Mucosa of descending colon (tissue), 3 donors: ENCODE measurements around the gene GABRD. TPM values are rescaled to one million over a fixed set of nuclear protein-coding genes. Genes with fewer than 3 reads are reported as not detected.

Source experiments
- ATAC-seq: fragments of 200-7000 bp; cut with Tn5 transposase; one replicate; pipeline ENCODE4 v1.9.1; 2020; ENCODE audit warnings: mild to moderate bottlenecking, moderate library complexity
- DNase-seq, 3 donors: peaks; one replicate each; pipeline ENCODE4 v3.0.0-alpha.2; 2020
- H3K36me3 ChIP-seq: fragments of 200-600 bp; one replicate; pipeline ENCODE4 v1.8.0; 2021; ENCODE audit warnings: low read depth, mild to moderate bottlenecking
- H3K4me1 ChIP-seq: fragments of 200-600 bp; one replicate; pipeline ENCODE4 v1.8.0; 2021; ENCODE audit warnings: low read depth, mild to moderate bottlenecking
- H3K4me3 ChIP-seq: fragments of 200-600 bp; one replicate; pipeline ENCODE4 v1.8.0; 2021; ENCODE audit warnings: mild to moderate bottlenecking
- H3K9me3 ChIP-seq: fragments of 200-600 bp; one replicate; pipeline ENCODE4 v1.8.0; 2021; ENCODE audit warnings: mild to moderate bottlenecking
- intact Hi-C, 2 donors: fragments of 100-400 bp; cut with DNase I in 1 of 2; cut with micrococcal nuclease in 1 of 2; formaldehyde crosslinking; loops; one replicate each; pipeline versions ENCODE4 v1.11.0 to v1.11.1; 2022; cut with DNase I, micrococcal nuclease
- total RNA-seq, 3 donors: library from RNA; stranded (reverse); fragmentation: NEBNext Ultra II Directional in 2 of 3; extraction: Animal tissue kit (Norgen Biotek cat#: 25700) in 2 of 3; gene quantifications; one replicate each; pipeline versions ENCODE4 v1.2.1 to v1.2.4, GENCODE V29; 2021 to 2023
- TF ChIP-seq, protein P1 (sequence below): fragments of 200-600 bp; IDR thresholded peaks from one replicate; pipeline ENCODE4 v1.8.0; 2022; ENCODE audit warnings: antibody characterized with exemption, mild to moderate bottlenecking
- donor health status: DM: no; HTN: no; CAD: no; lungs with moderate emphysema.
- donor health status: DM: no; HTN: no; CAD: no.
- donor health status: DM: no; HTN: yes; CAD: no.

The GABRD gene
- total RNA-seq, 3 donors from 2014 or later: not detected

DNA sequence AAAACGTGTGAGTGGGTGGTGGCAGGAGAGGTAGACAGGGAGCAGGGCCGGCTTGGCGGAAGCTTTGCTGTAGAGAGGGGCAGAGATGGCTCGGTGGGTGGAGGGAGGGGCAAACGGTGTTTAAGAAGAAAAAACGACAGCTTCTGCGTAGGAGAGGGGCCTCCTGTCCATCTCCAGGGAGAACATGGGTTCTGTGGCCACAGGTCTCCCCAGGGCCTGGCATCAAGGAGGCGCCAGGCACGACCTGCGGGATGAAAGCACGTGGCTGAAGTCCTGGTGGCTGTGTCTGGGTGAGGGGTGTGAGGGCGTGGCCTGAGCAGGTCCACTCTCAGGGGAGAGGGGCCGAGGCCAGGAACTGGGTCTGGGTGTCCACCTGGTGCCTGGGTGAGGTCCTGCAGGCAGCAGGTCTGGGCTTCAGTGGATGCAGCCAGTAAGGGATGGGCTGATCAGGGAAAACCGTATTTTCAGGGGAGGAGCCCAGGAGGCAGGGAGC lies 30.1 kb downstream of the GABRD start:
- H3K4me1 ChIP-seq: peaks cover 50% of the 10 kb centered on the region
- no peaks in the 10 kb centered on the region for H3K9me3 ChIP-seq
- intact Hi-C loops: loop anchor here (10.0 kb wide), 1 partner anchor 104 kb away; no protein-coding TSS in a partner anchor
- H3K4me3 ChIP-seq: no peak overlapping the region
- DNase-seq (peak; percentile 47 to 79 (median 73)), ATAC-seq (peak; percentile 35)
- TF ChIP-seq, protein P1, sequence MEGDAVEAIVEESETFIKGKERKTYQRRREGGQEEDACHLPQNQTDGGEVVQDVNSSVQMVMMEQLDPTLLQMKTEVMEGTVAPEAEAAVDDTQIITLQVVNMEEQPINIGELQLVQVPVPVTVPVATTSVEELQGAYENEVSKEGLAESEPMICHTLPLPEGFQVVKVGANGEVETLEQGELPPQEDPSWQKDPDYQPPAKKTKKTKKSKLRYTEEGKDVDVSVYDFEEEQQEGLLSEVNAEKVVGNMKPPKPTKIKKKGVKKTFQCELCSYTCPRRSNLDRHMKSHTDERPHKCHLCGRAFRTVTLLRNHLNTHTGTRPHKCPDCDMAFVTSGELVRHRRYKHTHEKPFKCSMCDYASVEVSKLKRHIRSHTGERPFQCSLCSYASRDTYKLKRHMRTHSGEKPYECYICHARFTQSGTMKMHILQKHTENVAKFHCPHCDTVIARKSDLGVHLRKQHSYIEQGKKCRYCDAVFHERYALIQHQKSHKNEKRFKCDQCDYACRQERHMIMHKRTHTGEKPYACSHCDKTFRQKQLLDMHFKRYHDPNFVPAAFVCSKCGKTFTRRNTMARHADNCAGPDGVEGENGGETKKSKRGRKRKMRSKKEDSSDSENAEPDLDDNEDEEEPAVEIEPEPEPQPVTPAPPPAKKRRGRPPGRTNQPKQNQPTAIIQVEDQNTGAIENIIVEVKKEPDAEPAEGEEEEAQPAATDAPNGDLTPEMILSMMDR: no peak
- H3K36me3 ChIP-seq: no peaks in the 10 kb centered on the region

DNA sequence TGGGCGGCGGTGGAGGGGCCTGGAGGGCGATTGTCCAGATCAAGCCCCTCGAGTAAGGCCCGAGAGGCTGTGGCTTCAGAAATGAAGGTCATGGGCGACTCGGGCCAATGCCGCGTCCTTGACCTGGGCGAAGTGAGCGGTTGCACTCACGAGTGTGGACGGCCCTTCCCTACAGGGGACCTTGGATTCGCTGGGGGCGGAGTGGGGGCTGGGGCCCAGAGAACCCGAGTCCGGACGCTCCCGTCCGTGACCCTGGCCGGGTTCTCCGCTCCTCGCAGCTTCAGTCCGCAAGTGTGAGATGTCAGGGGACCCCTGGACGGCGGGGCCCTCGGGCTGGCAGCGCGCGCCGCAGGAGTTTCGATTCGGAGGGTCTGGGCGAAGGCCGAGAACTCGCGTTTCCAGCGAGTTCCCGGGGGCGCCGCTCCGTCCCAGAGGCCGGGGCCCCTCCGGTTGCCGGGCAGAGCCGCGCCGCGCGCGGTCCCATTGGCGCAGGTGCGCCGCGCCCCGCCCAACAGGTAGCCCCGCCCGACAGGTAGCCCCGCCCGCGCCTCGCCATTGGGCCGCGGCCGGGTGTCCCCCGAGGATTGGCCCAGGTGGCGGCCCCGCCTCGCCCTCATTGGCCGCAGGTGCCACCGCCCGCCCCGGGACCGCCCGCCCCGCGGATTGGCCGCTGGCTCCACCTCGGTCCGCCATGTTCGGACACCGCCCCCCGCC lies 30.7 kb downstream of the GABRD start, which contains the start of gene PRKCZ:
TSS of gene PRKCZ (plus strand) at position 694 of the 714 bp plus-strand sequence. CDS start 220 bp downstream, outside the sequence.
- peak; percentile 94 to 98 (median 97) for DNase-seq
- H3K4me3 ChIP-seq: peak within 1 kb of the TSS; percentile 63
- H3K9me3 ChIP-seq: no peaks in the 10 kb centered on the region
- intact Hi-C loops: loop anchor here (10.0 kb wide), 1 partner anchor 105 kb away; no protein-coding TSS in a partner anchor
- peaks cover 48% of the 10 kb centered on the region for H3K4me1 ChIP-seq
- TF ChIP-seq, protein P1: no peak
- peak; percentile 89 for ATAC-seq
- no peaks in the 10 kb centered on the region for H3K36me3 ChIP-seq

DNA sequence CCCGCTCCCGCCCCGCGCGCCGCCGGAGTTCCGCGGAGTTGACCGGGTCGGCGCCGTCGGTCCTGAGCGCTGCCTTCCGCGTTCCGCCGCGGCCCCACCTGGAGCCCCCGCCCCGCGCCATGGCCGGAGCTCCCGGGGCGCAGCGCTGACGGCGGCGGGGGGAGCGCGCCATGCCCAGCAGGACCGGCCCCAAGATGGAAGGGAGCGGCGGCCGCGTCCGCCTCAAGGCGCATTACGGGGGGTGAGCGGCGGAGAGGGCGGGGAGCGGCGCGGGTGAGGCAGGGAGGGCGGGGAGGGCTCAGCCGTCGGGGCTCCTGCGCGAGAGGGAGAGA lies 31.3 kb downstream of the GABRD start:
- Histone ChIP-seq H3K4me1 (peaks cover 42% of the 10 kb centered on the region), H3K36me3 (no peaks in the 10 kb centered on the region), H3K9me3 (no peaks in the 10 kb centered on the region), H3K4me3 (peak overlapping the region; percentile 63)
- ATAC-seq: peak; percentile 13
- intact Hi-C loops: no loop called here
- TF ChIP-seq, protein P1: no peak
- DNase-seq: no peak

DNA sequence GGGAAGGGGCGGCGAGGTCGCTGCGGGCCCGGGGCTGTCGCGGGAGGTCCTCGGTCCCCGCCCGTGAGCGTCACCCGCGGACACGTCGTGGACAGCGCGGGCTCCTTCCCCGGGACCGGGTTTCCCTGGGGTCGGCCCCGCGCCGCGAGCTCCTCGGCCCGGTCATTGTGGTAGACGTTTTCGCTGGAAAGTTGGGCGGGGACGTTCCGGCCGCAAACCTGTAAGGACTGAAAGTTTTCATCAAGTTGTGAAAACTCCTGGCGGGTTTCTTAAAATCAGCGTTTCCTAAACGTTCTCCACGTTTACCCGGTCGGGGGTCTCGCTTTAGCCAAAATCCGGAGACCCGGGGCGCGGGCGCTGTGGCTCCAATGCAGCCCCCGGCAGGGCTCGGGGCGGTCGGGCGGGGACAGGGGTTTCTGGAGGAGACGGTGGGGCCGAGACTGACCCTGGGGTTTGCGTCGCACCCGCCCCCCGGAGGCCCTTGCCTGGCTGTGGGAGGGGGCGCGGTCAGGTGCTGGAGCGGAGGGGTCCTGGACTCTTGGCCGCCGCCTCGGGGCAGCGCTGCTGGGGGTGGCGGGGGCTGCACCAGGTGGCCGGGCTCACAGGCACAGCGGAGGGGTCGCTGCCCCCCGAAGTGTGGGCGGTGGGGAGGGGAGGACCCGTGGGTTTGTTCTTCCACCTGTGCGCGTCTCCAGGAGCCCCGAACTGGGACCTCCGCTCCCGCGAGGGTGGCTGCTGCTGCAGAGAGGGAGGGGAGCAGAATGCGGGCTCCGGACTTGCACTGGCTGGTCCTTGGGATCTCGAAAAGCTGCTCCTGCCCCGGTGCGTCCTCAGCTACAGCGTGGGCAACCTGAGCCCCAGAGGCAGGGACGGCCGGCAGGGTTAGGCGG lies 31.9 kb downstream of the GABRD start:
- DNase-seq (peak in 2 of 3 donors; percentile 40 to 61), ATAC-seq (no peak)
- H3K4me1 ChIP-seq: peaks cover 40% of the 10 kb centered on the region
- H3K9me3 ChIP-seq: no peaks in the 10 kb centered on the region
- no peaks in the 10 kb centered on the region for H3K36me3 ChIP-seq
- intact Hi-C loops: no loop called here
- H3K4me3 ChIP-seq: peak overlapping the region; percentile 63
- TF ChIP-seq, protein P1: no peak

DNA sequence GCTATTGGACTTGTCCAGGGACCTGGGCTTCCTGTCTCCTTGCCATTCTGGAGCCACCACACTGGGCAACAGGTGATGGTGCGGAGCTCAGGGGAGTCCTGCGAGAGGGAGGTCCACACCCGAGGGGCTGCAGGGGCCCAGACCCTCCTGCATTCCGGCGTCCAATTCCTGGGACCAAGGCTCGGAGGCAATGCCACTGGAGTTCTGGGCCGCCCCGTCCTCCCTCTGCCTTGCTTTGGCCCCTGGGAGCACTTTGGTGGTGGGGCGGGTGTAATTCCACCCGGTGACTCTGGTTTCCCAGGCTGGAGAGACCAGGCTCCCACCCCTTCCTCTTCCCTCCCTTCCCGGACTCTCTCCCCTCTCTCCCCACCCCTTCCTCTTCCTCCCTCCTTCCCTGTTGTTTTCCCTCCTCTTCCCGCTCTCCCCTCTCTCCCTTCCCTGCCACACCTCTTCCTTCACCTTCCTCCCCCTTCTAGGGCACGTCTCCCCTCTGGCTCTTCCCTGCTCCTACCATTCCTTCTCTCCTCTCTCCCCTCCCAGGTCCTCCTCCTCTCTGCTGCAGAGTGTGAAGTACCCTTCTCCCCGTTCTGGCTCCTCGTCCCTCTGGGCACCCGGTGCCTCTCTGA lies 33.0 kb downstream of the GABRD start:
- DNase-seq (peak in 1 of 3 donors; percentile 40), ATAC-seq (no peak)
- no peaks in the 10 kb centered on the region for H3K36me3 ChIP-seq
- intact Hi-C loops: no loop called here
- no peaks in the 10 kb centered on the region for H3K9me3 ChIP-seq
- H3K4me1 ChIP-seq: peaks cover 33% of the 10 kb centered on the region
- TF ChIP-seq, protein P1: no peak
- H3K4me3 ChIP-seq: no peak overlapping the region
